CD14-positive monocyte (primary cell): ENCODE data around the gene STX8. TPM values are rescaled to one million over a fixed set of nuclear protein-coding genes. Genes with fewer than 3 reads are reported as not detected.

ENCODE experiments used
- DNase-seq, 3 donors: peaks; one replicate each; pipeline ENCODE4 v3.0.0-alpha.2; 2011 to 2022
- H2AFZ ChIP-seq: 2 replicates; pipeline ENCODE4 v1.6.0; 2012; ENCODE audit warnings: mild to moderate bottlenecking, low read depth, low read length, inconsistent platforms; ENCODE audit not compliant: insufficient read depth, poor library complexity, severe bottlenecking
- H3K27ac ChIP-seq, 2 donors: 1 replicate in 1 of 2; 2 replicates in 1 of 2; pipeline ENCODE4 v1.5.1; 2012 to 2013; ENCODE audit warnings: low read length in 2 of 2, control low read depth in 1 of 2, inconsistent platforms in 1 of 2, low read depth in 1 of 2, mild to moderate bottlenecking in 1 of 2
- H3K27me3 ChIP-seq, 2 donors: one replicate each; pipeline versions ENCODE4 v1.6.0 to v1.6.1; 2011 to 2013; ENCODE audit warnings: low read length in 2 of 2; ENCODE audit not compliant: control insufficient read depth in 2 of 2, insufficient read depth in 2 of 2
- H3K36me3 ChIP-seq, 2 donors: replicated peaks in 1 of 2; 1 replicate in 1 of 2; 2 replicates in 1 of 2; pipeline versions ENCODE4 v1.5.1 to v1.6.1; 2012 to 2013; ENCODE audit warnings: low read length in 2 of 2, control low read depth in 1 of 2, inconsistent platforms in 1 of 2, mild to moderate bottlenecking in 1 of 2; ENCODE audit not compliant: insufficient read depth in 2 of 2, control insufficient read depth in 1 of 2
- H3K4me1 ChIP-seq, 2 donors: 1 replicate in 1 of 2; 2 replicates in 1 of 2; pipeline versions ENCODE4 v1.5.1 to v1.6.1; 2012 to 2013; ENCODE audit warnings: low read length in 2 of 2, control low read depth in 1 of 2, inconsistent platforms in 1 of 2, mild to moderate bottlenecking in 1 of 2, moderate library complexity in 1 of 2; ENCODE audit not compliant: insufficient read depth in 2 of 2, control insufficient read depth in 1 of 2
- H3K4me2 ChIP-seq: replicated peaks from 2 replicates; pipeline ENCODE3; 2012; ENCODE audit warnings: low read length, moderate library complexity, mild to moderate bottlenecking; ENCODE audit not compliant: poor library complexity, severe bottlenecking; ENCODE audit errors: extremely low read depth
- H3K4me3 ChIP-seq, 3 experiments: fragments of 200-600 bp in 1 of 3; sonication (generic) in 1 of 3; replicated peaks in 1 of 3; 1 replicate in 2 of 3; 2 replicates in 1 of 3; pipeline ENCODE4 v1.5.1; 2011 to 2013; ENCODE audit warnings: low read length in 3 of 3, mild to moderate bottlenecking in 3 of 3, control low read depth in 2 of 3, low read depth in 2 of 3, inconsistent platforms in 1 of 3, moderate library complexity in 1 of 3
- H3K79me2 ChIP-seq: 2 replicates; pipeline ENCODE4 v1.6.0; 2012; ENCODE audit warnings: mild to moderate bottlenecking, control low read depth, inconsistent platforms, low read length, moderate library complexity; ENCODE audit not compliant: insufficient read depth
- H3K9ac ChIP-seq: 2 replicates; pipeline ENCODE4 v1.6.0; 2017; ENCODE audit warnings: low read length, mild to moderate bottlenecking; ENCODE audit not compliant: insufficient read depth, poor library complexity, severe bottlenecking
- H3K9me3 ChIP-seq, 2 donors: replicated peaks in 1 of 2; 1 replicate in 1 of 2; 2 replicates in 1 of 2; pipeline versions ENCODE4 v1.5.1 to v1.6.1; 2012 to 2013; ENCODE audit warnings: low read length in 2 of 2, control low read depth in 1 of 2; ENCODE audit not compliant: control insufficient read depth in 1 of 2, insufficient read depth in 1 of 2
- H4K20me1 ChIP-seq: 2 replicates; pipeline ENCODE4 v1.6.0; 2012; ENCODE audit warnings: mild to moderate bottlenecking, low read length, control low read depth, moderate library complexity; ENCODE audit not compliant: insufficient read depth
- H3K27ac Mint-ChIP-seq, 7 donors: one replicate each; pipeline ENCODE4 v1.8.0; 2020; ENCODE audit warnings: mild to moderate bottlenecking in 7 of 7, mixed read lengths in 7 of 7, moderate library complexity in 6 of 7, inconsistent platforms in 2 of 7
- H3K27me3 Mint-ChIP-seq, 3 donors: one replicate each; pipeline ENCODE4 v1.8.0; 2021 to 2022; ENCODE audit warnings: low read depth in 3 of 3, mild to moderate bottlenecking in 3 of 3, mixed read lengths in 3 of 3, moderate library complexity in 3 of 3, inconsistent platforms in 1 of 3
- H3K36me3 Mint-ChIP-seq, 2 donors: one replicate each; pipeline ENCODE4 v1.8.0; 2020; ENCODE audit warnings: mixed read lengths in 2 of 2, inconsistent platforms in 1 of 2, mild to moderate bottlenecking in 1 of 2
- H3K4me1 Mint-ChIP-seq: one replicate; pipeline ENCODE4 v1.8.0; 2020; ENCODE audit warnings: mild to moderate bottlenecking, mixed read lengths
- H3K4me3 Mint-ChIP-seq, 2 donors: one replicate each; pipeline ENCODE4 v1.8.0; 2020; ENCODE audit warnings: mild to moderate bottlenecking in 2 of 2, mixed read lengths in 2 of 2, moderate library complexity in 1 of 2
- H3K9me3 Mint-ChIP-seq, 7 donors: one replicate each; pipeline ENCODE4 v1.8.0; 2020 to 2022; ENCODE audit warnings: mixed read lengths in 7 of 7, mild to moderate bottlenecking in 6 of 7, moderate library complexity in 6 of 7, inconsistent platforms in 2 of 7
- WGBS: methylation state at CpG from one replicate; pipeline ENCODE4 v1.1.5; 2013; ENCODE audit warnings: missing lambda C conversion rate; ENCODE audit not compliant: insufficient coverage; 5-methylcytosine and 5-hydroxymethylcytosine counted together
- intact Hi-C, 2 donors: fragments of 100-400 bp; cut with micrococcal nuclease; formaldehyde crosslinking; loops; one replicate each; pipeline versions ENCODE4 v1.15.0 to v1.15.1; 2023
- polyA plus RNA-seq, 3 donors: library from polyadenylated mRNA; depleted of rRNA in 1 of 3; unstranded in 2 of 3; stranded (reverse) in 1 of 3; fragments of 300-500 nt in 2 of 3; fragments of >200 nt in 1 of 3; fragmentation: Illumina TruSeq in 2 of 3; gene quantifications; 1 replicate in 2 of 3; 2 replicates in 1 of 3; pipeline ENCODE4 v1.2.3, GENCODE V29; 2012 to 2021
- TF ChIP-seq, protein P1 (sequence below): fragments of 200-600 bp; IDR thresholded peaks from one replicate; pipeline ENCODE4 v1.8.0; 2022; ENCODE audit warnings: antibody characterized with exemption, mild to moderate bottlenecking

The STX8 gene
- polyA plus RNA-seq, 3 donors: 44.4 to 170 (median 142) TPM

DNA sequence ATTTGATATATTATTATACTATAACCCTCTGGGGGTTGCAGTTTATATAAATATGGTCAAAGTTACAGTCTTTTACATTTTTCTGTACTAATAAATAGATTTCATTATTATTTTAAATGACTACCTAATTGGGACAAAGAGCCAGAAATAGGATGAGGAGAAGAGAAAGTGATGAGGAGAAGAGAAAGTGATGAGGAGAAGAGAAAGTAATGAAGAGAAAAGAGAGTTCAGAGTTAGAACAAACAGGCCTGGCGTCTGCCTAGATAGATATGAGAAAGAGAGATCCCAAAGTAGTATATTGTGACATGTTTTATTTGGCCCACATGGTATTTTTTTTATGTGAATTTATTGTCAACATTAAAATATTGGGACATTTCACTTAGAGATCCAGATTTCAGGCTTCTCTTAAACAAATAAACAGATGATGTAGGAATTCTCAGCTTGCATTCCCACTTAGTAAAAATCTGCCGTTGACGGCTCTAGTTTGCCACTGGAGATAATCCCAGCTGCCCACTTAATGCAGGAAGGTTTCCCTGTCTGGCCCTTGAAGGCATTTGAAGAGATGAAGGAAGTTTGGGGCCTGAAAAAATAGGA, 210.7 kb downstream of the STX8 start:
- TF ChIP-seq, protein P1, sequence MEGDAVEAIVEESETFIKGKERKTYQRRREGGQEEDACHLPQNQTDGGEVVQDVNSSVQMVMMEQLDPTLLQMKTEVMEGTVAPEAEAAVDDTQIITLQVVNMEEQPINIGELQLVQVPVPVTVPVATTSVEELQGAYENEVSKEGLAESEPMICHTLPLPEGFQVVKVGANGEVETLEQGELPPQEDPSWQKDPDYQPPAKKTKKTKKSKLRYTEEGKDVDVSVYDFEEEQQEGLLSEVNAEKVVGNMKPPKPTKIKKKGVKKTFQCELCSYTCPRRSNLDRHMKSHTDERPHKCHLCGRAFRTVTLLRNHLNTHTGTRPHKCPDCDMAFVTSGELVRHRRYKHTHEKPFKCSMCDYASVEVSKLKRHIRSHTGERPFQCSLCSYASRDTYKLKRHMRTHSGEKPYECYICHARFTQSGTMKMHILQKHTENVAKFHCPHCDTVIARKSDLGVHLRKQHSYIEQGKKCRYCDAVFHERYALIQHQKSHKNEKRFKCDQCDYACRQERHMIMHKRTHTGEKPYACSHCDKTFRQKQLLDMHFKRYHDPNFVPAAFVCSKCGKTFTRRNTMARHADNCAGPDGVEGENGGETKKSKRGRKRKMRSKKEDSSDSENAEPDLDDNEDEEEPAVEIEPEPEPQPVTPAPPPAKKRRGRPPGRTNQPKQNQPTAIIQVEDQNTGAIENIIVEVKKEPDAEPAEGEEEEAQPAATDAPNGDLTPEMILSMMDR: no peak
- Mint-ChIP-seq H3K27ac (peak overlapping the region in 2 of 7 donors; percentile 0 to 63), H3K4me1 (peaks cover 7% of the 10 kb centered on the region), H3K36me3 (peaks cover 0 to 7% of the 10 kb centered on the region in 2 donors), H3K4me3 (no peak overlapping the region), H3K9me3 (no peaks in the 10 kb centered on the region), H3K27me3 (peaks cover 0 to 2% (median 1%) of the 10 kb centered on the region in 3 donors)
- peaks cover 0 to 9% of the 10 kb centered on the region in 2 donors for H3K4me1 ChIP-seq
- DNase-seq: no peak
- H2AFZ ChIP-seq: no peak overlapping the region
- H3K9me3 ChIP-seq: no peaks in the 10 kb centered on the region
- intact Hi-C loops: loop anchor here in 1 of 2 donors (10.0 kb wide), 1 partner anchor 60 kb away; no protein-coding TSS in a partner anchor
- H3K36me3 ChIP-seq: no peaks in the 10 kb centered on the region
- WGBS: 100% methylated on average over 2 of the region's 3 CpGs
- H3K27ac ChIP-seq: no peak overlapping the region
- peaks cover 7% of the 10 kb centered on the region for H4K20me1 ChIP-seq
- H3K27me3 ChIP-seq: no peaks in the 10 kb centered on the region
- H3K4me3 ChIP-seq: no peak overlapping the region
- H3K79me2 ChIP-seq: no peaks in the 10 kb centered on the region
- no peak overlapping the region for H3K4me2 ChIP-seq
- no peak overlapping the region for H3K9ac ChIP-seq

GRCh38 chr17:9363440-9364350, 211.9 kb downstream of the STX8 start:
- Histone ChIP-seq H3K9ac (no peak overlapping the region), H3K79me2 (no peaks in the 10 kb centered on the region), H3K4me3 (no peak overlapping the region), H3K9me3 (no peaks in the 10 kb centered on the region), H3K36me3 (no peaks in the 10 kb centered on the region), H3K27ac (no peak overlapping the region), H3K27me3 (no peaks in the 10 kb centered on the region), H2AFZ (no peak overlapping the region), H4K20me1 (peaks cover under 1% of the 10 kb centered on the region), H3K4me1 (no peaks in the 10 kb centered on the region), H3K4me2 (no peak overlapping the region)
- no peaks in the 10 kb centered on the region for H3K9me3 Mint-ChIP-seq
- peaks cover 0 to 3% (median 1%) of the 10 kb centered on the region in 3 donors for H3K27me3 Mint-ChIP-seq
- 64% methylated on average over 7 of the region's 13 CpGs for WGBS
- TF ChIP-seq, protein P1: no peak
- no peak overlapping the region for H3K4me3 Mint-ChIP-seq
- H3K4me1 Mint-ChIP-seq: peaks cover 5% of the 10 kb centered on the region
- peaks cover 0 to 5% of the 10 kb centered on the region in 2 donors for H3K36me3 Mint-ChIP-seq
- intact Hi-C loops: loop anchor here in 1 of 2 donors (10.0 kb wide), 1 partner anchor 59 kb away; no protein-coding TSS in a partner anchor
- H3K27ac Mint-ChIP-seq: no peak overlapping the region
- DNase-seq: no peak
